ENCODE results near the gene ARHGEF37. TPM values are rescaled to one million over a fixed set of nuclear protein-coding genes. Genes with fewer than 3 reads are reported as not detected.

Gene ARHGEF37
- total RNA-seq, 1 experiment from 2014 or later, result 0.64 TPM

DNA sequence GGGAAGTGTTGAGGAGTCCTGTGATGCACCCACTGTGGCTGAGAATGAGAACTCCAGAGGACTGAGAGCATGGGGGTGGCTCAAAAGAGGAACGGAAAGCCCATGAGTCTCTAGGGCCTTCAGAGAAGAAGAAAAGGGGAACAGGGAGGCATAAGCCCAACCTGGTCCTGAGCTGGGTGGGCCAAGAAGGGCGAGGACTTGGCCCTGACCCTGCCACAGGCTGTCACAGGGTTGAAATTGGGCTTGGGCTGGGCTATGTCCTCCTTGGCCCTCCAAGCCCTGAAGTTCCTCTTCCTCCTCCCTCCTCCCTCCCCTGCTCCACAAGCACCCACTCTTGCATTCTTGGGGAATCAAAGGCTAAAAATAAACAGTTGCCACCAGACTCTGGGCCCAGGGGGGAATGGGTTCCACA lies 99.5 kb downstream of the ARHGEF37 start:
- no peaks in the 10 kb centered on the region for H3K9me3 ChIP-seq (ENCODE audit: low read depth, low read length, poor library complexity, severe bottlenecking)

DNA sequence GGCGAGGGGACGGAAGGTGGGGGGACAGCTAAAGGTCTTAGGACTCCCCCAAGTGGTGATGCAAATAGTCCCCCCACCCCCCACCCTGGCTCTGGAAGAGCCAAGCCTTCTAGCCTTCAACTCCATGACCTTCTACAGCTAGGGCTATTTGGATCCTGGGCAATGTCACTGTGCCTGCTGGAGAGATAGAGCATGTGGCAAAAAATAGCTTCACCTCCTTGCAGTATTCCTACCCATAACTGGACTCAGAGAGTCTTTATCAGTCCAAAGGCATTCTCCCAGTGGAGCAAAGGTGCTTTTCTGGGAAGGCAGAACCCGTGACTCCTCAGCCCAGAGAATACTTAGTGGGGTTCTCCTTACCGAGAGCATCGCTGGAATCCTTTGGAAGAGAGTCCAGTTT lies 100.0 kb downstream of the ARHGEF37 start:
- Histone ChIP-seq H3K27ac (ENCODE audit: low read depth, low read length, poor library complexity, severe bottlenecking) (no peak overlapping the region), H3K9me3 (ENCODE audit: low read depth, low read length, poor library complexity, severe bottlenecking) (no peaks in the 10 kb centered on the region), H3K36me3 (ENCODE audit: insufficient read depth, low read length, poor library complexity, severe bottlenecking) (no peaks in the 10 kb centered on the region), H3K27me3 (replicated peaks; ENCODE audit: insufficient read depth, low read depth, low read length, poor library complexity) (peaks cover 17% of the 10 kb centered on the region), H3K4me1 (ENCODE audit: insufficient read depth, low read length, poor library complexity, severe bottlenecking) (no peaks in the 10 kb centered on the region), H3K4me3 (ENCODE audit: low read depth, low read length, poor library complexity, severe bottlenecking) (no peak overlapping the region)
- DNase-seq (ENCODE audit: low spot score), result no peak
- POLR2A ChIA-PET (ENCODE audit: low non-redundant PET), result no interaction called here
- CTCF ChIA-PET, result no interaction called here
- intact Hi-C loops (cut with micrococcal nuclease; ENCODE audit: unreplicated experiment), result no loop called here
- TF ChIP-seq, protein P1, sequence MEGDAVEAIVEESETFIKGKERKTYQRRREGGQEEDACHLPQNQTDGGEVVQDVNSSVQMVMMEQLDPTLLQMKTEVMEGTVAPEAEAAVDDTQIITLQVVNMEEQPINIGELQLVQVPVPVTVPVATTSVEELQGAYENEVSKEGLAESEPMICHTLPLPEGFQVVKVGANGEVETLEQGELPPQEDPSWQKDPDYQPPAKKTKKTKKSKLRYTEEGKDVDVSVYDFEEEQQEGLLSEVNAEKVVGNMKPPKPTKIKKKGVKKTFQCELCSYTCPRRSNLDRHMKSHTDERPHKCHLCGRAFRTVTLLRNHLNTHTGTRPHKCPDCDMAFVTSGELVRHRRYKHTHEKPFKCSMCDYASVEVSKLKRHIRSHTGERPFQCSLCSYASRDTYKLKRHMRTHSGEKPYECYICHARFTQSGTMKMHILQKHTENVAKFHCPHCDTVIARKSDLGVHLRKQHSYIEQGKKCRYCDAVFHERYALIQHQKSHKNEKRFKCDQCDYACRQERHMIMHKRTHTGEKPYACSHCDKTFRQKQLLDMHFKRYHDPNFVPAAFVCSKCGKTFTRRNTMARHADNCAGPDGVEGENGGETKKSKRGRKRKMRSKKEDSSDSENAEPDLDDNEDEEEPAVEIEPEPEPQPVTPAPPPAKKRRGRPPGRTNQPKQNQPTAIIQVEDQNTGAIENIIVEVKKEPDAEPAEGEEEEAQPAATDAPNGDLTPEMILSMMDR (conservative IDR thresholded peaks at IDR 0.05; ENCODE audit: low read depth, low read length), result no peak
- TF ChIP-seq EZH2 (IDR thresholded peaks at IDR 0.05; ENCODE audit: borderline replicate concordance, low read depth, low read length, poor library complexity, severe bottlenecking), result no peak
- no TSS peak for BruUV-seq (replicated peaks)

More for the DNA sequence above, 99.5 kb downstream of the ARHGEF37 start:
- intact Hi-C loops (cut with micrococcal nuclease; ENCODE audit: unreplicated experiment), result no loop called here
- no peak overlapping the region for H3K27ac ChIP-seq (ENCODE audit: low read depth, low read length, poor library complexity, severe bottlenecking)
- no peak overlapping the region for H3K4me3 ChIP-seq (ENCODE audit: low read depth, low read length, poor library complexity, severe bottlenecking)
- H3K36me3 ChIP-seq (ENCODE audit: insufficient read depth, low read length, poor library complexity, severe bottlenecking), result no peaks in the 10 kb centered on the region
- H3K27me3 ChIP-seq (replicated peaks; ENCODE audit: insufficient read depth, low read depth, low read length, poor library complexity), result peaks cover 13% of the 10 kb centered on the region
- DNase-seq (ENCODE audit: low spot score), result no peak
- ChIA-PET CTCF (no interaction called here), POLR2A (ENCODE audit: low non-redundant PET) (no interaction called here)
- no TSS peak for BruUV-seq (replicated peaks)
- no peak for TF ChIP-seq EZH2 (IDR thresholded peaks at IDR 0.05; ENCODE audit: borderline replicate concordance, low read depth, low read length, poor library complexity, severe bottlenecking)
- H3K4me1 ChIP-seq (ENCODE audit: insufficient read depth, low read length, poor library complexity, severe bottlenecking), result no peaks in the 10 kb centered on the region

DNA sequence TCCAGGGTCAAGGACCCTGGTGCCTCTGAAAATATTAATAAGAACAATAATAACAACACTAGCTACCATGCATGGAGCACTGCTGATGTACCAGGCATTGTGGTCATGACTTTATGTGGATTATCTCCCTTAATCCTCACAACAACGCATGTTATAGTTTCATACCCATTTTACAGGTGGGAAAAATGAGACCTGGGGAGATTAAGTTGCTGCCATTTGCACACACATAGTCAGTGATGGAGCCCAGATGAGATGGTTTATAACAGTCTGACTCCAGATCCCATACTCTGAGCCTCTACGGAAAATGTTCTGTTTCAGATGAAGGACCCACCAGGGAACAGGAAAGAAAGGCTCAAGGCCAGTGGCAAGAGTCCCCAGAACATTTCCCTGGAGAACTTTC lies 100.6 kb downstream of the ARHGEF37 start:
- intact Hi-C loops (cut with micrococcal nuclease; ENCODE audit: unreplicated experiment), result no loop called here
- Histone ChIP-seq H3K9me3 (ENCODE audit: low read depth, low read length, poor library complexity, severe bottlenecking) (no peaks in the 10 kb centered on the region), H3K27me3 (replicated peaks; ENCODE audit: insufficient read depth, low read depth, low read length, poor library complexity) (peaks cover 22% of the 10 kb centered on the region), H3K27ac (ENCODE audit: low read depth, low read length, poor library complexity, severe bottlenecking) (no peak overlapping the region), H3K4me1 (ENCODE audit: insufficient read depth, low read length, poor library complexity, severe bottlenecking) (no peaks in the 10 kb centered on the region), H3K36me3 (ENCODE audit: insufficient read depth, low read length, poor library complexity, severe bottlenecking) (no peaks in the 10 kb centered on the region), H3K4me3 (ENCODE audit: low read depth, low read length, poor library complexity, severe bottlenecking) (no peak overlapping the region)
- no peak for DNase-seq (ENCODE audit: low spot score)
- no TSS peak for BruUV-seq (replicated peaks)
- TF ChIP-seq, protein P1 (conservative IDR thresholded peaks at IDR 0.05; ENCODE audit: low read depth, low read length), result no peak
- TF ChIP-seq EZH2 (IDR thresholded peaks at IDR 0.05; ENCODE audit: borderline replicate concordance, low read depth, low read length, poor library complexity, severe bottlenecking), result no peak
- ChIA-PET CTCF (no interaction called here), POLR2A (ENCODE audit: low non-redundant PET) (no interaction called here)

DNA sequence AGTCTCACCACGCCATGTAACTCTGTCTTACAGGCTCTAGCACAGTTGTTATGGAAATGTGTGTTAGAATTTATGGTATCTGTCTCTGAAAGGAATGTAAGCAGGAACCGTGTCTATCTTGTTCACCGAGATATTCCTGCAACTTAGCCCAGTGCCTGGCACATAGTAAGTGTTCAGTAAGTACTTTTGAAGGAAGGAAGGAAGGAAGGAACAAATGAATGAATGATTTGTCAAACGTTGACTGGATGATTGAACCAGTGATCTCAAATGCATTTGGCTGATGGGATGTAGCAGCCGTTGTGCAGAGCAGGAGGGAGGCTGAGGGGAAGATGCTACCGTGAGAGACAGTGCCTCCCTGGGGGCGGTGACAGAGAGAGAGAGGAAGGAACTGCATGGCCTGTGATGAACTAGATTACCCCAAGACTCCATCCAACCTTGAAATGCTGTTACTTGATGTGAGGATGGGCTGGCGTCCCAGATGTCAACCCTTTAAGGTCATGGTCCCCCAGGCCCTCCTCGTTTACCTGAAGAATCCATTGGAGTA lies 101.3 kb downstream of the ARHGEF37 start:
- Histone ChIP-seq H3K27ac (ENCODE audit: low read depth, low read length, poor library complexity, severe bottlenecking) (no peak overlapping the region), H3K36me3 (ENCODE audit: insufficient read depth, low read length, poor library complexity, severe bottlenecking) (no peaks in the 10 kb centered on the region), H3K9me3 (ENCODE audit: low read depth, low read length, poor library complexity, severe bottlenecking) (no peaks in the 10 kb centered on the region), H3K4me3 (ENCODE audit: low read depth, low read length, poor library complexity, severe bottlenecking) (no peak overlapping the region), H3K27me3 (replicated peaks; ENCODE audit: insufficient read depth, low read depth, low read length, poor library complexity) (peaks cover 25% of the 10 kb centered on the region), H3K4me1 (ENCODE audit: insufficient read depth, low read length, poor library complexity, severe bottlenecking) (no peaks in the 10 kb centered on the region)
- TF ChIP-seq, protein P1 (conservative IDR thresholded peaks at IDR 0.05; ENCODE audit: low read depth, low read length), result no peak
- no peak for TF ChIP-seq EZH2 (IDR thresholded peaks at IDR 0.05; ENCODE audit: borderline replicate concordance, low read depth, low read length, poor library complexity, severe bottlenecking)
- intact Hi-C loops (cut with micrococcal nuclease; ENCODE audit: unreplicated experiment), result no loop called here
- DNase-seq (ENCODE audit: low spot score), result no peak
- ChIA-PET CTCF (no interaction called here), POLR2A (ENCODE audit: low non-redundant PET) (no interaction called here)
- BruUV-seq (replicated peaks), result no TSS peak

Data from A673 (cell line).